GM12892 (cell line): ENCODE results near the gene TKFC. TPM values are rescaled to one million over a fixed set of nuclear protein-coding genes. Genes with fewer than 3 reads are reported as not detected.

ENCODE experiments used
- DNase-seq: peaks from one replicate; pipeline ENCODE4 v3.0.0; 2011; ENCODE audit not compliant: insufficient read length
- FAIRE-seq: peaks from 2 replicates; lab custom pipeline; 2011; peaks lifted over from hg19 to GRCh38; lab: Jason Lieb, UNC
- POLR2A ChIP-seq: IDR thresholded peaks from 2 replicates; pipeline ENCODE4 v1.6.1; 2011; ENCODE audit warnings: low read depth, low read length, control low read depth
- POLR2AphosphoS5 ChIP-seq: IDR thresholded peaks from 2 replicates; pipeline ENCODE4 v1.6.1; 2011; ENCODE audit warnings: low read depth, low read length, control low read depth
- TAF1 ChIP-seq: IDR thresholded peaks from 2 replicates; pipeline ENCODE4 v1.6.1; 2011; ENCODE audit warnings: low read depth, mild to moderate bottlenecking, control low read depth, low read length, borderline replicate concordance
- polyA plus RNA-seq: library from polyadenylated mRNA; unstranded; fragments of >200 nt; gene quantifications from one replicate; pipeline ENCODE4 v1.2.1, GENCODE V29; 2012; ENCODE audit warnings: missing spikeins, inconsistent platforms; ENCODE audit not compliant: missing spikeins

The TKFC gene, protein sequence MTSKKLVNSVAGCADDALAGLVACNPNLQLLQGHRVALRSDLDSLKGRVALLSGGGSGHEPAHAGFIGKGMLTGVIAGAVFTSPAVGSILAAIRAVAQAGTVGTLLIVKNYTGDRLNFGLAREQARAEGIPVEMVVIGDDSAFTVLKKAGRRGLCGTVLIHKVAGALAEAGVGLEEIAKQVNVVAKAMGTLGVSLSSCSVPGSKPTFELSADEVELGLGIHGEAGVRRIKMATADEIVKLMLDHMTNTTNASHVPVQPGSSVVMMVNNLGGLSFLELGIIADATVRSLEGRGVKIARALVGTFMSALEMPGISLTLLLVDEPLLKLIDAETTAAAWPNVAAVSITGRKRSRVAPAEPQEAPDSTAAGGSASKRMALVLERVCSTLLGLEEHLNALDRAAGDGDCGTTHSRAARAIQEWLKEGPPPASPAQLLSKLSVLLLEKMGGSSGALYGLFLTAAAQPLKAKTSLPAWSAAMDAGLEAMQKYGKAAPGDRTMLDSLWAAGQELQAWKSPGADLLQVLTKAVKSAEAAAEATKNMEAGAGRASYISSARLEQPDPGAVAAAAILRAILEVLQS
- 42.6 TPM for polyA plus RNA-seq

DNA sequence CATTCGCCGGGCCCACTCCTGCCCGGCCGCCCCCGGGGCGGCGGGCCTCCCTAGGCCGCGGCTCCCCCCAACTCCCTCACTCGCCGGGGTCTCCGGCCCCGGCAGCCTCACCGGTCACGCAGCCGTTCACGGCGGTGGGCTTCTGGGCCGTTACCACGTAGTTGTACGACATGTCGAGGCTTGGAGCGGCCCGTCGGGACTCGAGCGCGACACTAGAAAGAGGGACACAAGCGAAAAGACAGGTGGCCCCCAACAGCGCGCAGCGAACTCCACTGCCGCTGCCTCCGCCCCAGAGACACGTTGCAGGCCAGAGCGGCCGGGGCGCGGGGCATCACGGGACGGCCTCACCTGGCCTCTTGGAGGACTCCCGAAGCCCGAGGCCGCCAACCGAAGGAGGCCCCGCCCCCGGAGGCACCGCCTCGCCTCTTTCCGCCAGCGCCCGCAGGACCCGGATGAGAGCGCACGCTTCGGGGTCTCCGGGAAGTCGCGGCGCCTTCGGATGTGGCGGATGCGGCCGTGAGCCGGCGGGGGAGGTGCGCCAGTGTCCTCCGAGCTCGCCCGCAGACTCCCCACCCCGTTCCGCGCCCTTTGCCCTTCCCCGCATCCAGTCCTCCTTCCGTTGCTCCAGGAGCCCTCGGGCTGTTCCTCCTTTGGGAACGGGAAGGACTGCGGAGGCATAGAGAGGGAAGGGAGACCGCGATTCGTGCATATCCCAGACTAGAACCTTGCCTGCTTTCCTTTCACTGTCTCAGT lies at the start of gene TKFC, which contains the start of gene DDB1:
TKFC (plus strand) TSS at position 432 of the 753 bp plus-strand sequence. CDS start 1,501 bp downstream, outside the sequence.
DDB1 (minus strand) TSS at position 309 of the 753 bp plus-strand sequence; CDS start at position 172, 137 bp downstream.
- DNase-seq = peak; percentile 97
- peak; percentile 86 for TF ChIP-seq TAF1
- TF ChIP-seq POLR2A = peak; percentile 91
- TF ChIP-seq POLR2AphosphoS5 = peak; percentile 89
- peak; percentile 93 for FAIRE-seq

- FAIRE-seq = no peak
- TF ChIP-seq POLR2A (no peak), TAF1 (no peak), POLR2AphosphoS5 (no peak)
Measured at GRCh38 chr11:61283613-61284012, 49.4 kb upstream of the TKFC start.

DNA sequence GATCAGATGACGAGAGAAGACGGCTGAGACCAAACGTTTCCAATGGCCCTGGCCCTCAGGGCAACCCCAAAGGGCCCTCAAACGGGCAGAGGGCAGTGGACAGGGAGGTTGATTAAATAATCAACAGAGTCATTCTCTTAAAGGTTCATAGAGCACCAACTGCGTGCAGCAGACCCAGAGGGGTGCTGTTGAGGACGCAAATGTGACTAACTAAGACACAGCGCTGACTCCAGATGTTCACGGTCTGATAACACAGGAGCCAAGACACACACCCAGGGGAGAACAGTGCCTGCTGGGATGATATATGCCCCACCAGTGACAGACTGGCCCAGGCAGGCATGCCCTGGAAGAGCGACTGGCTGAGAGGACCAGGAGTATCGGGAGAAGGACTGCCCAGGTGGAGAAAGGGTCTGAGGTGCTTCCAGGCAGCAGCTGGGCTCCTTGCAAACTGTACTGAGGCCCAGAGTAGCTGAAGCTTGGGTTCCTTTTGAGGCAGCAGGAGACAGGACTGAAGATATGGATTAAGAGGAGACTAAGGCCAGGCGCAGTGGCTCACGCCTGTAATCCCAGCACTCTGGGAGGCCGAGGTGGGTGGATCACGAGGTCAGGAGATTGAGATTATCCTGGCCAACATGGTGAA lies 45.6 kb upstream of the TKFC start:
- TF ChIP-seq POLR2AphosphoS5 = no peak
- no peak for TF ChIP-seq POLR2A
- no peak for TF ChIP-seq TAF1
- DNase-seq = no peak
- FAIRE-seq = no peak

More at GRCh38 chr11:61283613-61284012, 49.4 kb upstream of the TKFC start:
- no peak for DNase-seq

- FAIRE-seq (no peak), DNase-seq (no peak)
- no peak for TF ChIP-seq POLR2A
Measured at GRCh38 chr11:61290905-61291690, 41.9 kb upstream of the TKFC start.

DNA sequence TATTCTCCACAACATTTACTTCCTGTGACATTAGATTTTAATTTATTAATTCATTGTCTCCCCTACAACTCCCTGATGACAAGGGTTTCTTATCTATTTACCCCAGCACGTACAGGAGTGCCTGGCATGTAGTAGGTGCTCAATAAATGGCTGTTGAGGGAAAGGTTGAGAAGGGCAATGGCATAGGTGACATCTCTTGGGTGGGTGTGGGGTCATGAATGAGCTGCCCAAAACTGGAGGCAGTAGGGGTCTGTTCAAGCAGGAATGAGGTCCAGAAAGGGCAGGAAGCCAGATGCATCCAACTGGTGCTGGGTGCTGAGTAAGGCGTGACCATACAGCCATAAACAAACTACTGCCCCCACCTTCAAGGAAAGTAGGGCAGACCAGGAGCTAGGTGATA lies 40.7 kb upstream of the TKFC start:
- FAIRE-seq (no peak), DNase-seq (no peak)
- TF ChIP-seq POLR2A (no peak), TAF1 (no peak), POLR2AphosphoS5 (no peak)

- FAIRE-seq (peak; percentile 82), DNase-seq (peak; percentile 57)
- no peak for TF ChIP-seq POLR2AphosphoS5
- no peak for TF ChIP-seq POLR2A
- no peak for TF ChIP-seq TAF1
Measured at GRCh38 chr11:61293867-61294716, 38.9 kb upstream of the TKFC start.

DNA sequence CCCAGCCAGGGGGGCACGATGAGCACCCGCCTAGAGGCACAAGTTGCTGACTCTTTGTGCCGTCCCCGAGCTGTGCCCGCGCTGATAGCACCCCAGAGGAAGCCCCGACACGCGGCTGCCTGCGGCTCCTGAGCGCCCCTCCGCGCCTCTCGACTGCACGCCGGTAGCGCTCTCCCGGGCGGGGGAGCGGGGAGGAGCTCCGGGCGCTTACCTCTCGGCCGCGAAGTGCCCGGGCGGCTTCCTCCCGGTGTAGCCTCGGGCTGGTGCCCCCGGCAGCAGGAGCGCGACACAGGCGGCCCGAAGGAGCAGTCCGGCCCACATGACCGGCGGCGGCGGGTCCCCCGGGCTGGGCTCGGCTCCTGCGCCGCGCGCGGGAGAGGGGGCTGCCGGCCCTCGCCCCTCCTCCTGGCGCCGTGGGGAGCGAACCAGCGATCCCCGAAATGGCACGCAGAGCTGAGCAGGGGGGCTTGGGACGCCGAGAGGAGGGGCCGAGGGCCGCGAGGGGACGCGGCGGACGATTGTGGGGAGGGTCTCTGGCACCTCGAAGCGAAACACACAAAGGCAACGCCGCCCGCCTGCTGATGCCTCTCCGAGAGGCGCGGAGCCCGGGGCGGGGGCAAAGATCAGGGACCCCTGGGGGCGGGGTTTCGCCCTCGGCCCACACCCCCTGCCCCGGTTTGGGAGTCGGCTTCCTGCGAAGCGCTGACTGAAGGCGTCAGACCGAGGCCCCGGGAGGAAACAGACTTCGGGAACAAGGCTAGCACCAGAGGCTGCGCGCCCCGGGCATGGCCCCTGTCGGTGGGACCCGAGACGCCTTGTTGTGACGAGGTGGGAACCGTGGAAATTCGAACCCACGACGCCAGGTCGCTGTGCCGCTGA lies 38.1 kb upstream of the TKFC start, which contains the start of gene VWCE:
VWCE (minus strand) TSS at position 600 of the 879 bp plus-strand sequence; CDS start at position 321, 279 bp downstream.
- no peak for FAIRE-seq
- peak; percentile 93 for DNase-seq
- TF ChIP-seq POLR2AphosphoS5 (peak; percentile 52), TAF1 (0 out of 2 replicates have a peak, but pooled peaks have one; percentile 19), POLR2A (no peak; the same call in 1 of the 2 replicates)

DNA sequence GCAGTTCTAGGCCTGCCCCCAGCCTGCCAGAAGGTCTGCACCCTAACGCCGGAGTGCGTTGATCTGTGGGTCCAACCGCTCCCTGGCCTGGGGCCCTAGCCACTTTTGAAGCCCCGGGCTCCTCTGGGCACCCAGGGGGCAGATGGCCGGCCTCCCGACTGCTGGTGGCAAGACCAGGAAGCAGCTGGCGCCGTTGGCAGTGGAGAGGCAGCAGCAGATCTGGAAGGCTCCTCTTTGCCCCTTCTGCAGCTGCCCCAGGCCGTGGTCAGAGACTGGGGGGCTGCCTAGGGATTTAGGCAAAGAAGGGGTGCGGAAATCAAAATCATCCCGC lies 37.5 kb upstream of the TKFC start:
- no peak for DNase-seq
- TF ChIP-seq POLR2AphosphoS5 = no peak
- no peak for TF ChIP-seq TAF1
- FAIRE-seq = peak; percentile 5

DNA sequence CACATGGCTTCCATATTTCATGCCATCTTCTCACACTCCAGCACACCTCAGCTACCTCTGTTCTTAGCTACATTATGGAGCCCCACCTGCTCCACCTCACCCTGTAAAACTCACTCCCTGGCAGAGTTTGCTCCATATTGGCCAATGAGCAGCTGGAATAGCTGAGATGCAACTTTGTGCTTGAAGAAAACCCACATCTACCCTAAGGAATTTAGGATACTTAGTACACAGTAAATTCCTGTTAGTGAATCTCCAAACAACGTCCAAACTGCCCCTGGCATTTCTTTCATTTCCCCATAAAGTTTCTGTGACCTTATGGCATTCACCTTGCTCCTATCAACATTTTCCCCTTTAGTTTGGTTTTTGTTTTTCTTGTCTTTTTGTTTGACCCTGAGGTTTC lies 35.7 kb upstream of the TKFC start:
- TF ChIP-seq TAF1 (no peak), POLR2A (0 out of 2 replicates have a peak, but pooled peaks have one; percentile 15)
- FAIRE-seq = no peak
- no peak for DNase-seq
